HG03280 (cell line): ENCODE data around the gene GPSM3.
"Not testable (repeated sequence)": the region's sequence is repeated elsewhere in the genome, so short reads cannot be mapped to it uniquely, and the experiment has no call there.

Source experiments
- ATAC-seq: cut with Tn5 transposase; IDR thresholded peaks from one replicate; pipeline ENCODE4 v1.9.1; 2021; ENCODE audit warnings: mild to moderate bottlenecking, moderate library complexity; ENCODE audit not compliant: unreplicated experiment

GPSM3 gene

GRCh38 chr6:32152769-32153563 lies 39.5 kb downstream of the GPSM3 start:
- no peak for ATAC-seq

- no peak for ATAC-seq
Observed at GRCh38 chr6:32151863-32152768, 40.3 kb downstream of the GPSM3 start, which contains the start of gene PRRT1. Gene PRRT1 (minus strand): TSS chr6:32151939. CDS start chr6:32151827, 112 bp downstream.

- ATAC-seq: no peak
Observed at GRCh38 chr6:32151181-32151862, 41.1 kb downstream of the GPSM3 start.

- ATAC-seq: no peak
Observed at GRCh38 chr6:32149932-32150870, 42.2 kb downstream of the GPSM3 start.

- ATAC-seq: no peak
Observed at GRCh38 chr6:32149092-32149755, 43.2 kb downstream of the GPSM3 start.

GRCh38 chr6:32148289-32149091 lies 44.0 kb downstream of the GPSM3 start:
- ATAC-seq: no peak

- ATAC-seq: no peak
Observed at GRCh38 chr6:32147401-32148132, 44.9 kb downstream of the GPSM3 start.

GRCh38 chr6:32146687-32147086 lies 45.8 kb downstream of the GPSM3 start:
- ATAC-seq: no peak

GRCh38 chr6:32146287-32146686 lies 46.2 kb downstream of the GPSM3 start:
- ATAC-seq: no peak

- not testable (repeated sequence) for ATAC-seq
Observed at GRCh38 chr6:32144238-32144637, 48.2 kb downstream of the GPSM3 start.
